C4-2B (cell line): ENCODE results near the gene MTMR1.

Experiments used
- H3K27ac ChIP-seq: fragments of 450-650 bp; 2 replicates; pipeline ENCODE4 v1.5.1; 2017
- CTCF ChIP-seq: fragments of 450-650 bp; conservative IDR thresholded peaks from 2 replicates; pipeline ENCODE4 v1.5.1; 2017; ENCODE audit warnings: mild to moderate bottlenecking
- ZFX ChIP-seq: fragments of 450-650 bp; IDR thresholded peaks from 2 replicates; pipeline ENCODE4 v1.6.1; 2017

Gene MTMR1

GRCh38 chrX:150703695-150703974, 10.4 kb downstream of the MTMR1 start:
- no peak for TF ChIP-seq CTCF
- TF ChIP-seq ZFX, result no peak
- no peak overlapping the region for H3K27ac ChIP-seq

GRCh38 chrX:150704030-150704613, 10.9 kb downstream of the MTMR1 start:
- no peak overlapping the region for H3K27ac ChIP-seq
- TF ChIP-seq CTCF, result no peak
- no peak for TF ChIP-seq ZFX

- no peak overlapping the region for H3K27ac ChIP-seq
- TF ChIP-seq ZFX (no peak), CTCF (no peak)
These were observed 19.4 kb downstream of the MTMR1 start for GRCh38 chrX:150712619-150713018.

GRCh38 chrX:150715184-150715583, 22.0 kb downstream of the MTMR1 start:
- no peak overlapping the region for H3K27ac ChIP-seq
- TF ChIP-seq CTCF (no peak), ZFX (no peak)

- no peak for TF ChIP-seq ZFX
- no peak for TF ChIP-seq CTCF
- H3K27ac ChIP-seq, result no peak overlapping the region
These were observed 26.4 kb downstream of the MTMR1 start for GRCh38 chrX:150719621-150720020.

GRCh38 chrX:150729956-150730355, 36.8 kb downstream of the MTMR1 start:
- TF ChIP-seq ZFX (no peak), CTCF (no peak)
- no peak overlapping the region for H3K27ac ChIP-seq

- TF ChIP-seq CTCF, result no peak
- TF ChIP-seq ZFX, result no peak
- no peak overlapping the region for H3K27ac ChIP-seq
These were observed 37.5 kb downstream of the MTMR1 start for GRCh38 chrX:150730719-150731118.
